LoVo (cell line): ENCODE measurements around the gene FASN.

Source experiments
- DNase-seq: peaks from one replicate; pipeline ENCODE4 v3.0.0-alpha.2; 2016; ENCODE audit warnings: low spot score

Gene FASN

GRCh38 chr17:82086941-82087906 is 10.8 kb downstream of the FASN start:
- DNase-seq: no peak

DNA sequence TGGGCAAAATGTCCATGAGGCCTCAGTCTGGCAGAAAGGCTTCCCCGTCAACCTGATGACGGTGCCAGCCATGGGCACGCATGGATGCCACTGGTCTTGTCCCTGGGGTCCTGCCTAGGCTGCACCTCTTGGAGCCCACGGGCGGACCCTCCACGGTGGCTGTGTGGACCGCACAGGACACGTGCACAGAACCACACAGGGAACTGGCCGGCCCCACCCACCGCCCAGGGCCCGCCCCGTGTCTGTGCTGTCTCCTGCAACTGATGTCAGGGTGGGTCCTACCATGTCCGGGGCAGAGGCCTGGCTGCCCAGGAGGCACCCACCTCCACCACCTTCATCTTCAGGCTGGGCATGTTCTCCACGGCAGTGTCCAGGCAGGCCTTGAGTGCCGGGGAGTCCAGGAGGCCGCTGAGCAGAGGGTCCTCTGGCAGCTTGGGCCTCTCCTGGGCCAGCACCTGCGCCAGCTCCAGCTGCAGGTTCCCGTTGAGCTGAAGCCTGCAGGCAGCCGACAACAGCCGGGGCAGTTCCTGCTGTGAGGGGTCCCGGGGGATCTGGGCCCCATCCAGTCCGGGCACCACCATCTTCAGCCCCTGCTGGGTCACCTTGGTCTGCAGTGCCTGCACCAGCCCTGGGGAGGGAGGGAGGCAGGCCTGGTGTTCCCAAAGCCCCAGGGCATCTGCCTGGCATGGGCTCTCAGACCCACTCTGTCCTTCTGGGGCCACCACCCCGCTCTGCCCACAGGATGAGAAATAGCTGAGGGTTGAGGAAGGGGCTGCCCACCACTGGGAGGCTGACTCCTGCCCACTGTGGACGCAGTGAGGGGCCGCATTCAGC is 11.9 kb downstream of the FASN start:
- no peak for DNase-seq

DNA sequence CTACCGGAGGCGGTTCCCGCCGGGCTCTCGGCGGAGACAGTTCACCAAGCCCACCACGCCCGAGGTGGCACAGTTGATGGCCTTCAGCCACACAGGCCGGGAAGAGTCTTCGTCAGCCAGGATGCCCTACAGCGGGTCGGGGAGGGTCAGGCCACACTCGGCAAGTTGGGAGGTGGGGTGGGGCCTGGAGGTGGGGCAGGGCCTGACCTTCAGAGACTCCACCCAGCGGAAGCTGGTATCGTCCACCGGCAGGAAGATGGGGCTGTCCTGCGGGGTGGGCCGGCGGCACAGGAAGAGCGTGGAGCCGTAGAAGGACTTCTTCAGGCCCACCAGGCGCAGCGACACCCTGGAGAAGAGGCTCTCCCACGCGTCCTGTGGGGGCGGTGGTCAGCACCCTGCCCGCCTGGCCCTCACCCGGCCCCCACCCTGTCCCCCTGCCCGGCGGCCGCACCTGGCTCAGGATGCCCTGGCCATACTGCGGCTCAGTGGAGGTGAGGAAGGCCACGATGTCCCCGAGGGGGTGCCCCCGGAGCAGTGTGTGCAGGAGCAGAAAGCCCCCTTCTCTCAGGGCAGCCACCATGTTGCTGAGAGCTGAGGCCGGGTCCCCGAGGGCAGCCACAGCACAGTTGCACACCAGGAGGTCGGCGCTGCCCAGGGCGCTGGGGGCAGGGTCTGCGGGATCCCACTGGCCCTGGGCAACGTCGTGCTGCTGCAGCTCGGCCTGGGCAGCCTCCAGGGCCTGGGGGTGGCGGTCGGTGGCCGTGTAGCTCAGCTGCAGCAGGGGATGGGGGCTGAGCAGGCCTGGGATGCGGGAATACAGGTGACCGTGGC is 12.8 kb downstream of the FASN start:
- DNase-seq: no peak

GRCh38 chr17:82084373-82085030 is 13.5 kb downstream of the FASN start:
- DNase-seq: no peak

GRCh38 chr17:82083533-82084359 is 14.3 kb downstream of the FASN start:
- no peak for DNase-seq

GRCh38 chr17:82083009-82083408 is 15.0 kb downstream of the FASN start:
- no peak for DNase-seq

DNA sequence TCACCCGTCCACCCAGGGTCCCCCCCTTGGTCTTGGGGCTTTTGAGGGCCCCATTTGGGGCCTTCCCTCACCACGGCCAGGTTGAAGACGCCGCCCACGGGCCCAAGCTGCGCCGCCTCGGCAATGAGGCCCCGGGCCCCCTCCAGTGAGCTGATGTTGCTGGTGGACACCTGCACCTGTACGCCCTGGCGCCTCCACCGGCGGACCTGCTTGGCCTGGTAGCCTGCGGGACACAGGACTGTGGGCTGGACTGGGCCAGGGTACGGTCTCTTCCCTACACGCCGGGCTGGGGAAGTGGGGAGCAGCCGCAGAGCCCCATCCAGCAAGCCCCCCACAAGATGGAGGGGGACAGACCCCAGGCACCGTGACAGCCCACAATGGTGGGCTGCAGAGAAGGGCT is 15.6 kb downstream of the FASN start:
- DNase-seq: no peak

- DNase-seq: no peak
These were observed 16.1 kb downstream of the FASN start for GRCh38 chr17:82081966-82082365.

- DNase-seq: no peak
These were observed 16.5 kb downstream of the FASN start for GRCh38 chr17:82081546-82081945.

- no peak for DNase-seq
These were observed 17.1 kb downstream of the FASN start for GRCh38 chr17:82080789-82081464.

- DNase-seq: no peak
These were observed 17.8 kb downstream of the FASN start for GRCh38 chr17:82080048-82080788.

- DNase-seq: no peak
These were observed 18.9 kb downstream of the FASN start for GRCh38 chr17:82079001-82079677.

DNA sequence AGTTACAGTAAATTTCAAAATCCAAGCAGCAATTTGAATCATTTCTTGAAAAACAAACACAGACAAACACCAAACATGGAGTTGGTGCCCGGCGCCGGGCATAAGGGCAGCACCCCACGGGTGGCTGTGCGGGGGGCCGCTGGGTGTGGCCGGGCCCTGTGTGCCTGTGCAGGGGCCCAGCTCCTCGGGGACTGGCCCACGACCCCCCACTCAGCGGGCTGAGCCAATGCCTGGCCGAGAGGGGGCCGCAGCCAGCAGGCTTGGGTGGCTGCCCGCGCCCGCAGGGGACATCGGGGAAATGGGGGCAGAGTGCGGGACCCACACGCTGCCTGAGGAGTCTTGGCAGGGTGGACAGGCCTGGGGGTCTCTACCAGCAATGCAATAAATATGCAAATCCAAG is 19.6 kb downstream of the FASN start:
- no peak for DNase-seq

GRCh38 chr17:82077617-82078358 is 20.2 kb downstream of the FASN start:
- DNase-seq: no peak

DNA sequence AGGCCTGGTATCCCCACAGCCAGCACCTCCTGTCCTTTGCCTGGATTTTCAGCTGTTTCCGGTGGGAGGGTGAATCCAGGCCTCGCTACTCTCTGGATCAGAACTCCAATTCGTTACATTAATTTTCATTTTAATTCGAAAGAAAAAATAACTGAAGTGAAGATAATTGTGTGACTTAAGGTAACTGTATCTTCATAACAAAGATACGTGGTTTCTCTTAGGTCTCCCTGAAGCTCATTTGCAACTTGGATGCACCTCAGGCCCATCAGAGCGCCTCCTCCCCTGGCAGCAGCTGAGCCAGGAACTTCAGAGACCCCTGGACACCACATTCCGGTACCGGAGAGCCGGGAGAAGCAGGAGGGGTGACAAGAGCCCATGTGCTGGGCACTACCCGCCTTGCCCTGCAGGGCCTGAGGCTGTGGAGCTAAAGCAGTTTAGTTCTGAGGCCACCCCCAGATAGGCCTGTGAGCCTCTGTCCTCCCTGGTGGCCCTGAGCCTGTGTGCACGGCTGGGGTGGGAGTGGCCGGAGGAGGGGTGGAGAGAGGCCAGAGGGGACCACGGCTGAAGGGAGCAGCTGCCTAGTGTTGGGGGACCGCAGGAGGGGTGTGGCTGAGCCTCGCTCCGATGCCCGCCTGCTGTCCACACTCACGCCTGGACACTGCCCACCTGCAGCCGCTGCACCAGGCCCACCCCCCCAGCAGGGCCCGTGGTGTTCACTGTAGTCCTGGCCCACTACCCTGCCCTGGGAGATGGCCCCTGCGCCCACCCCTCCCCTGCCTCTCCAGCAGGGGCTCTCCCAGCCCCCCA is 21.0 kb downstream of the FASN start:
- no peak for DNase-seq

GRCh38 chr17:82076018-82076784 is 21.8 kb downstream of the FASN start:
- DNase-seq: no peak
